Measurements from ENCODE around the gene GALK1.
"Not testable (repeated sequence)": the region's sequence is repeated elsewhere in the genome, so short reads cannot be mapped to it uniquely, and the experiment has no call there.

Gene GALK1

DNA sequence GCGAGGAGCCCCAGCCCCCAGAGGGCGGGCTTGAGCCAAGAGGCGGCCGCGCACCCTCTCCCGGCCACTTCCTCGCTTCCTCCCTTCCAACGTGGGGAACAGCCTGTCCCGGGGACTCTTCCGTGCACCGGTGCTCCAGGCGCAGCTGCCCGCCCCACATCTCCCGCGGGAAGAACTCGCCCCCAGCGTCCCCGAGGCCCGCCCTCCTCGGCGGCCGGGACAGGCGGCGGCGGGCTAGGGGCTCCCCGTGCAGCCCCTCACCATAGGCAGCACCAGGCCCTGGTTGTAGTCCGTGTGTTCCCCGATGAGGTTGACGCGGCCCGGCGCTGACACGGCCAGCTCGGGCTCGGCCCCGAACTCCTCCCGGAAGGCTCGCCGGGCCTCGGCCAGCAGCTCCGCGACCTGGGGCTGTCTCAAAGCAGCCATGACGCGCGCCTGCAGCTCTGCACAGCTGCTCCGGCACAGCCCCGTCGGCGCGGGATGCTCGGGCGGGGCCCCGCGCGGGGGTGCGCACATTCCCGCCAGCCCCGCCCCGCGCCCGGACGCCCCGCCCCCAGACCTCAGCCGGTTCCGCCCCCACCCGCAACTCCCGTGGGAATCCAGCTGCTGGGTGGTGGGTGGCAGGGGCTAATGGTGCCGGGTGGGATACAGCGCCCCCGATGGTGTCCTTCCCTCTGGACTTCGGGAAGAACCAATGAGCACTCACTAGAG, at the start of gene GALK1:
GALK1 (minus strand) TSS at position 482 of the 711 bp plus-strand sequence; CDS start at position 426, 56 bp downstream.
- peak; percentile 47 for DNase-seq

DNA sequence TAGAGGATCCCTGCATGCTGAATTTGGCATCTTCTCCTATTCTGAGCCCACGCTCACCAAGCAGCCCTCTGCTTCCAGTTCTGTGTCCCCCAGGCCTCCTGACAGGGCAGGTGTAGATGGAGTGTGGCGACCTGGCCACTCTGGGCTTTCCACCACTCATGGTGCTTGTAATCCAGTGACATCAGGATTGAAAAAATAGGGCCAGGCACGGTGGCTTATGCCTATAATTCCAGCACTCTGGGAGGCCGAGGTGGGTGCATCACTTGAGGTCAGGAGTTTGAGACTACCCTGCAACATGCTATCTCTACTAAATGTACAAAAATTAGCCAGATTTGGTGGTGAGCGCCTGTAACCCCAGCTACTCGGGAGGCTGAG, 49.0 kb upstream of the GALK1 start:
- DNase-seq: no peak

DNA sequence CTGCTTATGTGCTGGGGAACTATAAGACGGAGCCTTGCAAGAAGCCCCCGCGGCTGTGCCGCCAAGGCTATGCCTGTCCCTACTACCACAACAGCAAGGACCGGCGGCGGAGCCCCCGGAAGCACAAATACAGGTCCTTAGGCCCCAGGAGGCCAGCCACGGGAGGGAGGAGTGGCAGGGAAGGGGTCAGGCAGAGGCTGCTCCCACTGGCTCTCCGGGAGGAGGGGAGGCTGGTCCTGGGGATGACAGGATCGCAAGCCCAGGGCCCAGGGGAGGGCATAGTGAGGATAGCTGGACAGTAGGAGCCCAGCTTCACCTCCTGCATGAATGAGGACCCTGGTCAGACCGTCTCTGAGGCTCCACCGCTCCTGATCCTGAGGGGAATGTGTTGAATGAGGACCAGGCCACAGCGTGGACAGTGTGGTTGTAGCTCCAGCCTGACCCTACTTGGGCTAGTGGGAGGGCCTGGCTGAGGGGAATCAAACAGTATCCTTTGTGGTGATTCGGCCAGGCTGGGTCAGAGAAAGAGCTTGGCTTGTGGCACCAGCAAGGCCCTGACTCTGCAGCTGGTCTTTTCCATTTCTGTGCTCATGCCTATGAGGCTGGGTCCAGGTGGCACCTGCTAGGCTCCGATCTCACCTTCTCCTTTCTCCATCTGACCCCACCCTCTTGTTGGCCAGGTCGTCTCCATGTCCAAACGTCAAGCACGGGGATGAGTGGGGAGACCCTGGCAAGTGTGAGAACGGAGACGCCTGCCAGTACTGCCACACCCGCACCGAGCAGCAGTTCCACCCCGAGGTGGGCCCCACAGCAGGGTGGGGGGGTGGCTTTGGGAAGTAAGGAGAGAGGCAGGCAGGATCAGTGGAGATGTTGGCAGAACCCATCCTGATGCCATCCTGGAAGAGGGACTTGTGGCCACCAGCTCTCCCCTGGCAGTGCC, 48.4 kb upstream of the GALK1 start:
- DNase-seq: no peak

DNA sequence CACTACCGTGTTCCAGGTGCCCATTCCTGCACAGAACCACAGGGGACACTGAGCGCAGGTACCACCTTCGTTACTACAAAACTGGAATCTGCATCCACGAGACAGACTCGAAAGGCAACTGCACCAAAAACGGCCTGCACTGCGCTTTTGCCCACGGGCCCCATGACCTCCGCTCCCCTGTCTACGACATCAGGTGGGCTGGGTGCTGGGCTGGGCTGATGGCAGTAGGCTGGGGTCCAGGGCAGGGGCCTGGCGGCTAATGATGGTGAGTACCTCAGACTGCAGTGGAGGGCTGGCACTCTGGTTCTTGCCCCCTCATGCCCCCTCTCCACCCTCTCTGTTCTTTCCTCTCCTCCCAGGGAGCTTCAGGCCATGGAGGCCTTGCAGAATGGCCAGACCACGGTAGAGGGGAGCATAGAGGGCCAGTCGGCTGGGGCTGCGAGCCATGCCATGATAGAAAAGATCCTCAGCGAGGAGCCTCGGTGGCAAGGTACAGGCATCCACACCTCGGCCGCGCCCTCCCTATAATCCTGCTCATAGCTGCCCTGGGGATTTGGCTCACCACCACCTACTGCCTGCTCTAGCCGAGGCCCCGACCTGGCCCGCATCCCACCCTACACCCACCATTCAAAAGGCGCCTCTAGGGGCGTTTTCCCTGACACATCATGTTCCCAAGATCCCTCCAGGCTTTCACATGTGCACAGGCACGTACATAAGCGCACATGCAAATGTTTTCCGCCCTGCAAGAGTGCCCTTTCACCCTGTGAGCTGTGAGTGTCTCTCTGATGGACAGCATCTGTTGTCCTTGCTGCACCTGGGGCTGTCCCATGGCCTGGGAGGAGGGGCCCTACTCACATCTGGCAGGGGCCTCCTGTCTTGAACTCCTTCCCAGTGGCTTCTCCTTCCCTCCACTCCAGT, 47.4 kb upstream of the GALK1 start:
- no peak for DNase-seq

DNA sequence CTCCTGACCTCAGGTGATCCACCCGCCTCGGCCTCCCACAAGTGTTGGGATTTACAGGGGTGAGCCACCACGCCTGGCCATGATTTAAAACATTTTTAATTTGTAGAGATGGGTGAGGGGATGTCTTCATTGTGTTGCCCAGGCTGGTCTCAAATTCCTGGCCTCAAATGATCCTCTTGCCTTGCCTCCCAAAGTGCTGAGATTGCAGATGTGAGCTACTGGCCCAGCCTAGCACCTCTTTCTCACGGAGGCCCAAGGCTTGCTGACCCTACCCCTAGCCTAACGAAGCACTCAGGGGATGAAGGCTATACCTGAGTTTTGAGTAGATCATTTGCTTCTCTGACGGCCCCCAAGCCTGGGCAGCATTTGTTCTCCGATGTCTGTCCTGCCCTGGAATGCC, 46.2 kb upstream of the GALK1 start:
- no peak for DNase-seq

DNA sequence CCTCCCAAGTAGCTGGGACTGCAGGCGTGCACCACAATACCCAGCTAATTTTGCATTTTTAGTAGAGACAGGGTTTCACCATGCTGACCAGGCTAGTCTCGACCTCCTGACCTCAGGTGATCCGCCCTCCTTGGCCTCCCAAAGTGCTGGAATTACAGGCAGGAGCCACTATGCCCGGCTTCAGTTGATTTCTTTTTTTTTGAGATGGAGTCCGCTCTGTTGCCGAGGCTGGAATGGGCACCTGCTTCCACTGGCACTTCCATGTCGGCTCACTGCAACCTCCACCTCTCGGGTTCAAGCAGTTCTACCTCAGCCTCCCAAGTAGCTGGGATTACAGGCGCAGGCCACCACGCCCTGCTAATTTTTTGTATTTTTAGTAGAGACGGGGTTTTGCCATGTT, 45.8 kb upstream of the GALK1 start:
- not testable (repeated sequence) for DNase-seq

DNA sequence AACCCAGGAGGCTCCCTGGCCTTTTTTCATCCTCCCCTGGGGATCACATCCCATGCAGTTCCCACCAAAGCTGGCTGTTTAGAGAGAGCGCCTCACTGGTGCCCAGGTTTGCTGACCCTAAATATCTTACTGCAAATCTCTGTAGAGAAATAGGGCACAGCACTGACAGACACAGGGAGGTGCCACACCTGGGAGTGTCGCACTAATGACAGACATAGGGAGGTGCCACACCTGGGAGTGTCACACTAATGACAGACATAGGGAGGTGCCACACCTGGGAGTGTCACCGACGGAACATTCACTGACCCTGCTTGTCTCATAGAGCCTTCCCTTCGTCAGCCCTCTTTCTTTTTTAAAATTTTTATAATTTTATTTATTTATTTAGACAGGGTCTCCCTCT, 45.2 kb upstream of the GALK1 start:
- DNase-seq: no peak

DNA sequence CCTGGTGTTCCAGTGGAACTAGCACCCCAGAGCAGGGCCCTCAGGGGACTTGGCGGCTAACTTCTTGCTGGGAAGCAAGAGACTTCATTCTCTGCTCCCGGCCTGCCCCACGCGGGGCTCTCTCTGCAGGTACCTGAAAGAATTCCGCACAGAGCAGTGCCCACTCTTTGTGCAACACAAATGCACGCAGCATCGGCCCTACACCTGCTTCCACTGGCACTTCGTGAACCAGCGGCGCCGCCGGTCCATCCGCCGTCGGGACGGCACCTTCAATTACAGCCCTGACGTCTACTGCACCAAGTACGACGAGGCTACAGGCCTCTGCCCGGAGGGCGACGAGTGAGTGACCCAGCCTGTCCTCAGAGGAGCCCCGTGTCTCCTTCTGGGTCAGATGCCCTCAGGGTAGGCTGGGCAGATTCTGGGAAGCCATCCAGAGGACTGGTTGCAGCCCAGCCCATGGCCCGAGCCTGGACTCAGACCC, 44.7 kb upstream of the GALK1 start:
- DNase-seq: no peak

DNA sequence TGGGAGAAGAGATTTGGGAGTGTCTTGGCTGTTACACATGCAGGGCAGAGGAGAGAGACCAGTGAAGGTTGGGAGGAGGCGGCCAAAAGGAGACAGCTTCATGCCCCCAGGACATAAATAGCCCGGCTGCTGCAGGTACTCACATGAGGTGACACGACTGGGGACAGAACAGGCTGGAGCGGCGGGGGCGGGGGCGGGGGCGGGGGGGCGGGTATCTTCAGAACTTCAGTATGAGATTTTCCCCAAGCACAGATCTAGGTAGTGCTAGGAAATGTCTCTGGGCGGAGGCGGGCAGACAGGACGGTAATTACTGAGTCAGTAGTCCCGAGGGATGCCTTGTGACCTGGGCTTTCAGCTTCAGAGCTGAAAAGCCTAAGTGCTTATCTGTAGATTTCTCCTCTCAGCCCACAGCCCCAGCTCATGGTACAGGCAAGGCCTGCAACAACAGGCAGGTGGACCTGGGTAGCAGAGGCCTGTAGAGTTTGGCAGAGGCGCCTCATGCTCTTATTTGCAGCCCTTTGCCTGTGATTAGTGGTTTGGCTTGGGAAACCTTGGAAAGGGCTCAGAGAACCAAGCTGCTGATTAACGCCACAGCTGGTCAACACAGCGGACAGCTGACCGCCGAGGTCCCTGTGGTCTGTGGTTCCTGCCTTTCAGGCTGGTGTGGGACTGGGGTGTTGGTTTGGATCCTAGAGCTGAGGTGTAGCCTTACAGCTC, 44.1 kb upstream of the GALK1 start:
- DNase-seq: no peak

DNA sequence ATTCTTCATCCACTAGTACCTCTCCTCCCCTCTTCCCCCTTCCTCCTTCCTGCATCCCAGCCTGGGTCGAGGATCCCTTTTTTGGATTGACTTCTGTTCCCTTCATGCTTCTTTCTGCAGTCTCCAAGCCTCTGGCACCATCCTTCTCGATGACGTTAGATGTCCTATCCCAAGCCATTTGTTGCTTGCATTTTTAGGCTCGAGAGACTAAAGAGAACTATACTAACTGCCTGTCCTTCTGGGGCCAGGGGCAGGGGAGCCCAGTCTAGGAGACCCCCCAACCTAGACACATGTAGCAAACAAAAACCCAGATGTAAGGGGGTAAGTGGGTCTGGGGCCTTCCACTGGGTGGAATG, 43.5 kb upstream of the GALK1 start:
- DNase-seq: no peak

DNA sequence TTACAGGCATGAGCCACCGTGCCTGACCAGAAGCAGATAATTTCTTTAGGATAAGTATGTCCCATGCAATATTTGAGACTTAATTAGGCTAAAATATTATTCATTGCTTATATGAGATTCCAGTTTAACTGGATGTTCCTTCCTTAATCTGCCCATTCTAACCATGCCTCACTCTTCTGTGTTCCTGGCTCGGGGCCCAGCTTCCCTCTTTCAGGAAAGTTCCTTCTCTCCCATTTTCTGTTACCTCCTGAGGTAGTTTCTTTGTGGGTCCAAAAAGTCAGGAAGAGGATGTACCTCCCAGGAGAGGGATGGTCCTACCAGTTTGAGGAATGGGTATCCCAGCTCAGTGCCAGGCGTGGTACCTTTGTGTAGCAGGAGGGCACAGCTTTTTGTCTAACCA, 42.9 kb upstream of the GALK1 start:
- DNase-seq: no peak

DNA sequence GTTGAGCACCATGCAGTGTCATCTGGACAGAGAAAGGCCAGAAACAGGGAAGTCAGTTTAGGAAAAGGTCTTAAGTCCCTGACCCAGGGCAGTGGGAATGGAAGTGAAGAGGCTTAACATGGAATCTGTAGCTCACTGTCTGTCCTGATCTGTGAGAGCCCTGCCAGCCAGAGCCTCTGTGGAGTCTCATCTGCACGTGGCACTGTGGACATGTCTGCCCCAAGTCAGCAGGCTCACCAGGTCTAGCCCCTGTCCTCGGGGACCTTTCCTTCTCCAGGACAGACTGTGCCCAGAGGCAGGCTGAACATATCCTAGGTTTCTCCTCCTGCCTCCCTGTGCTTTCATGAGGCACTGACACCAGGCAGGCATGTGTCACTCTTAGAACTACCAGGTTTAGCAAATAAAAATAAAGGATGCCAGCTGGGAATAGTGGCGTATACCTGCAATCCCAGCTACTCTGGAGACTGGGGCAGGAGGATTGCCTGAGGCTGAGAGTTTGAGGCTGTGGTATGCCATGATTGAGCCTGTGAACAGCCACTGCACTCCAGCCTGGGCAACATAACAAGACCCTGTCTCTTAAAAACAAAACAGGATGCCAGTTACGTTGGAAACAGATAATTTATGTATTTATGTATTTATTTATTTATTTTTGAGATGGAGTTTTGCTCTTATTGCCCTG, 42.0 kb upstream of the GALK1 start:
- no peak for DNase-seq

DNA sequence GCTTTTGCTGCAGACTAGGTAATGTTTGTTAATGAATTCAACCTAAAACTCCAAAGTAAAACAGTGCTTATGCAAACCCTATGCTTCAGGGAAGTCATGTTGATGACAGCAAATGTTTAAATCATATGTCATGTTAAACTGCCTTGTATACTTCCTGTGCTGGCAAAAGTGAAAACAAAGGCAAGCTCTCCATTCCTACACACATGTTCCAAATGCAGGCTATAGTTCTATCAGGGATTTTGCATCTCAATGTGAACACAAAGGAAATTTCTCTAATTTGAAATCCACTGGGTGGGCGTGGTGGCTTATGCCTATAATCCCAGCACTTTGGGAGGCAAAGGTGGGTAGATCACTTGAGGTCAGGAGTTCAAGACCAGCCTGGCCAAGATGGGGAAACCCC, 38.9 kb upstream of the GALK1 start:
- no peak for DNase-seq

DNA sequence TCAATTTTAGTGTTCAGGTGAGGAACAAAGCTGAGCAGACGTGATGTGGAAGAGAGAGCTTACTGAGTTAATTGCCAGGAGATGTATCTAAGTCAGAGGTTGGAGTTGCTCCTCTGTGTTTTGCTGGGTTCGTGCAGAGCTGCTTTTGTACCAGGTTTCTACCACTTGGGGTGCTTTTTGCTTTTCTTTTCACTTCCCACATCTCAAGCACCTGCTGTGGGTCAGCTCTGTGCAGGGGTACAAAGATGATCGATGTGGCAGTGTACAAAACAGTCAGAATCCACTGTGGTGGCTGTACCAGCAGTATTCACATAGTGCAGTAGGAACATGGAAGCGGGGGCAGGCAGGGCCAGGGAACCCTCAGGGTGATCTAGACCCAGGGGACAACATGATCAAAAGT, 34.4 kb upstream of the GALK1 start:
- DNase-seq: no peak

DNA sequence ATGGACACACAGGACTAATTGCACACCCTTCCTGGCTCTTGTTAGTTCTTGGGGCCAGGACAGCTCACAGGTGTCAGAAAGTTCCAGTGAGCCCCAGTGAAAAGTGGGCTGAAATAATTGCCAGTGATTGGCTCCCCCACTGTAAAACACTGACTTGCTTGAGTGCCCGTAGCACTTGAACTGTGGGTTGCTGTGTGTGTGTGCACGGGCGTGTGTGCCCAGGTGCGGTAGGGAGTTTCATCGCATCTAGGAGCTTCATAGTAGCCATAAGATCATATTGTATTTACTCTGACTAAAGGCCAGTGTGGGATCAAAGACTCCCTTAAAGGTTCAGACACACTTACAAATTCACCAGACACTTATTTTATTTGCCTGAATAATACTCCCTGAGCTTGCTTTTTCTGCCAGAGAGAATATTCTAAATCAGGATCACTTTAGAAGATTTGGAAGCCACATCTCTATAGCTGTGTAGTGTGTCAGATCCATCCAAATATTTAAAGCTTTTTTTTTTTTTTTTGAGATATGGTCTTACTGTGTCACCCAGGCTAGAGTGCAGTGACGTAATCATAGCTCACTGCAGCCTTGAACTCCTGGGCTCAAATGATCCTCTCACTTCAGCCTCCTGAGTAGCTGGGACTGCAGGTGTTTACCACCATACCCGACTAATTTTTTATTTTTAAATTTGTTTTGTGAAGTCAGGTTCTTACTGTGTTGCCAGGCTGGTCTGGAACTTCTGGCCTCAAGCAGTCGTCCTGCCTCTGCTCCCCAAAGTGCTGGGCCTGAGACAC, 31.0 kb upstream of the GALK1 start:
- DNase-seq: no peak

DNA sequence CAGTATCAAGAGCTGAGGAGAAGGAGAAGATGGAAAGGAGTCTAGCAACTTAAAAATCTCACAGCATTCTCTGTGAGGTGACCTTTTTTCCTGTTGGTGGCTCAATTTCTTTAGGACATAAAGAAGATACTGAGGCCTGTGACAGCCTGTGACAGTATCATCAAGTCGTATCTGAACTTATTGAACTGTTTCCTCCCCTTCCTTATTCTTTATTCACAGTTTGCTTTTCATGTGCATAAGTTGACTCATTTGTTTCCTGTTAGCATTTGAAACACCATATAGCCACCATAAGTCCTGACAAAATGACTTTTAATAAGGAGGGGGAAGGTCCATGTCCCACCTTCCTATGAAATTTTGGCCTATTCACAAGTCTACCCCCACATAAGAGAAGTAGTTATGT, 28.5 kb upstream of the GALK1 start:
- DNase-seq: no peak

DNA sequence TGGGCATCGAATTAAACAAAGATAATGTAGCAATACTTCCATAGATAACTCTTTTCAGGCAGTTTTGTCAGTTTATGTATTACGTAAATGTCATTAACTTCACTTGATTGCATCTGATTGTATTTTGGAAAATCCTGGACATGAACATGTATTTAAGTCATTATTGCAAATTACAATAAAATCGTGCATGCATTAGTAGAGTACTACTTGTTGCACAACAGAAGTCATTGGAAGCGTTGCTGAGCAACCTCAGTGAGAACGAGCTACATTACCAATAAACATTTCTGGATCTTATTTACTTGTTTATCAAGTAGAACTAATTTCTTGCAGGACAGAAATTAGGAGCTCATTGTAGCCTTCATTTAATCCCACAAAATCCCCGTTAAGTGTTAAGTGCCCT, 26.3 kb upstream of the GALK1 start:
- no peak for DNase-seq

DNA sequence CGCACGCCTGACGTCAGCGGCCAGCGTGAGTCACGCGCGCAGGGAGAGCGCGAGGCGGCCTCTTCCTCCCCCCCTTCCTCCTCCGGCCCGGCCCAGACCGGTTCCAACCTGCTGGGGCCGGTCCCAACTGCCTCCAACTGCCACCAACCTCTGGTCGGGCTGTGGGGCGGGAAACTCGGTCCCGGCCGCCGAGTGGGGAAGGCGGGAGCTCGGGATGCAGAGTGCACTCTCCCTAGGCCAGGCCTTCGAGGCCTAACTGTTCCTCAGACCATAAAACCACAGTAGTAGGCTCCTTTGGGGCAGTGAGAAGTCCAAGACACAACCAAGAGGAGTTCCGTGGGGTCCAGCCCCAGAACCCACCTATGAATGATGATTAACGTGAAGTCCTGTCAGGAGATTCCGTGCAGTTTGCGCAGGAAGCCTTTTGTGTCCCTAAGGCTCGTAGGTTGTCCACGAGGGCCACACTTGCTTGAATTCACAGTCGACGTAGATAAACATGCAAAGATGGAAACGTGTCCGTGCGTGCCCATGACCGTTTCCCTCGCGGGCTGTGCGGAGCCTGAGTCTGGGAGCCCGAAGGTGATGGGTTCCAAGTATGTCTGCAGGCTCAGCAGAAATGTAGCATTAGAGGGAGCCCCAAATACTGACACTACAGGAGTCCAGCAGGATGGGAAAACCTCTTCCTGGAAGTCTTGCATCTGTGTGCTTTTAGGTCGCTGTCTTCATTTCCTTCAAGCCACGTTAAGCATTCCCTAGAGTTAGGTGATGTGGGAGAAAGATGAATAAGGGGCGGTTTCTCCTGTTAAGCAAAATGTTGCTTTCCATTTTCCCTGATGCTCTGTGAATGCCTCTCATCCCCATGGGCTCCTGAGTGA, 20.3 kb upstream of the GALK1 start:
- DNase-seq: peak; percentile 90

DNA sequence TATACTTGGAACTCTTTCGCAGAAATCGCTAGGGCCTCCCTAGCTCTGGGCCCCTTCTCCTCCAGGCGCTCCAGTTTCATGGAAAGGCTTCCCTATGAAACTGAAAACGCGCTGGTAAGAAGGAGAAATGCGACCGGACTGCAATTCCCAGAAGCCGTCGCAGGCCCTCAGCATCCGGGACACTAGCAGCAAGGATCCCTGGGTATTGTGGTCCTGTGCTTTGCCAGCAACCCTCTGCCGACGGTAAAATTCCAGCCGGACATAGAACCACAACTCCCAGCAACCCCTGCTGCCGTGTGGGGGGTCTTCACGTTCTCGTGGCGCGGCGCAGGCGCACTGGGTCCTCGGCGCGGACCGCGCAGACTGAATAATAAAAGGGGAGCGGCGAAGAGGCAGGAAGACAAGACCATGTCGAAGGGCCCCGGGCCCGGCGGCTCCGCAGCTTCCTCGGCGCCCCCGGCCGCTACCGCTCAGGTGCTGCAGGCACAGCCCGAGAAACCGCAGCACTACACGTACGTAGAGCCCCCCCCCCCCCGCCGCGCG, 19.6 kb upstream of the GALK1 start, which contains the start of gene UNK:
UNK (plus strand) TSS at position 334 of the 543 bp plus-strand sequence; CDS start at position 409, 75 bp downstream.
- DNase-seq: peak; percentile 97
